GM18520 (cell line): Measurements from ENCODE around the gene NSD2.
"Not testable (repeated sequence)": the region's sequence is repeated elsewhere in the genome, so short reads cannot be mapped to it uniquely, and the experiment has no call there.

ENCODE experiments used
- ATAC-seq: cut with Tn5 transposase; IDR thresholded peaks from one replicate; pipeline ENCODE4 v1.9.1; 2021; ENCODE audit not compliant: unreplicated experiment

The NSD2 gene

DNA sequence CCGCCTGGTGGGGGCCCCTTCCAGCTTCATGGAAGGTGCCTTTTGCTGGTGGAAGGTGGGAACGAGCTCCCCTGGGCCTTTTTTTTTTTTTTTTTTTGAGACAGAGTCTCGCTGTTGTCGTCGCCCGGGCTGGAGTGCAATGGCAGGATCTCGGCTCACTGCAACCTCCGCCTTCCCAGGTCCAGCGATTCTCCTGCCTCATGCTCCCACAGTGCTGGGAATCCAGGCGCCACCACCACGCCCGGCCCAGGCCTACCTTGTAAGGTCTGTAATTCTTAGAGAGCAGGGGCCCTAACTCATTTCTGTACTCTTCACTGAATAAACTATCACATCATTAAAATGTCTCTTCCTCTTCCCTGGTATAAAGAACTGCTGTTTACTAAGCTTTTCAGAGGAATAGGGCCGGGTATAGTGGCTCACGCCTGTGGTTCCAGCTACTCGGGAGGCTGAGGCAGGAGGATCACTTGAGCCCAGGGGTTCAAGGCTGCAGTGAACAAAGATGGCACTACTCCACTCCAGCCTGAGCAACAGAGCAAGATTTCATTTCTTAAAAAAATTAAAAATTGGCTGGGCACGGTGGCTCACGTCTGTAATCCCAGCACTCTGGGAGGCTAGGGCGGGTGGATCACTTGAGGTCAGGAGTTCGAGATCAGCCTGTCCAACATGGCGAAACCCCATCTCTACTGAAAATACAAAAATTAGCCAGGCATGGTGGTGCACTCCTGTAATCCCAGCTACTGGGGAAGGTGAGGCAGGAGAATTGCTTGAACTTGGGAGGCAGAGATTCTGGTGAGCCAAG, 122.7 kb downstream of the NSD2 start:
- not testable (repeated sequence) for ATAC-seq

DNA sequence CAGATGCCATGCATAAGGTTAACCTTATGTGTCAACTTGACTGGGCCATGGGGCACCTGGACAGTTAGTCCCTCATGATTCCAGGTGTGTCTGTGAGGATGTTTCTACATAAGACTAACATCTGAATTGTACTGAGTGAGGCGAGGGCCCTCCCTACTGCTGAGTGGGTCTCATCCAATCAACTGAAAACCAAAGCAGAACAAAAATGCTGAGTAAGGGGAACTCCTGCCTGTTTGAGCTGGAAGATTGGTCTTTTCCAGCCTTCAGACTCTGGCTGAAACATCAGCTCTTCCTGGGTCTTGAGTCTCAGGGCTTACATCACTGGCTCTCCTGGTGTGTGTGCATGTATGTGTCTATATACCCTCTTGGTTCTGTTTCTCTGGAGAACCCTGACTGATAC, 123.7 kb downstream of the NSD2 start:
- no peak for ATAC-seq

DNA sequence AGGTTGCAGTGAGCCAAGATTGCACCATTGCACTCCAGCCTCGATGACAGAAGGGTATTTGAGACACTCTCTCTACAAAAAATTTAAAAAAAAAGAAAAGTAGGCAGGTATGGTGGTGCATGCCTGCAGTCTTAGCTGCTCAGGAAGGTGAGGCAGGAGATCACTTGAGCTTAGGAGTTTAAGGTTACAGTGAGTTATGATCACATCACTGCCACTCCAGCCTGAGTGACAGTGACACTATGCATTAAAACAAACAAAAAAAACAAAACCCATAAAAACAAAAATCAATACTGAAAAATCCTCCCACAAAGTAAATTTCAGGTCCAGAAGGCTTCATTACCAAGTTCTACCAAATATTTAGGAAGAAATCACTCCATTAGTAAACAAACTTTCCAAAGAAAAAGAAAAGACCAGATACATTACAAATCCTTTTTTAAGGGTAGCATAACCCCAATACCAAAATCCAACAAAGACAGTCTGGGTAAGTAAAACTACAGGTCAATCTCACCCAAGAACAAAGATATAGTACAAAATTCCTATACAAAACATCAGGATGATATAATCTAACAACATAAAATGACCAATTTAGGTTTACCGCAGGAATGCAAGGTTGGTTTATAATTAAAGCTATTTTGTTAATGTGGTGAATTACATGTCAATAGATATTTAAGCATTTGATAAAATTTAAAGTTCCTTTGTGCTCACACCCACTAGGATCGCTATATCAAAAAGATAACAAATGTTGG, 125.8 kb downstream of the NSD2 start:
- ATAC-seq = no peak

DNA sequence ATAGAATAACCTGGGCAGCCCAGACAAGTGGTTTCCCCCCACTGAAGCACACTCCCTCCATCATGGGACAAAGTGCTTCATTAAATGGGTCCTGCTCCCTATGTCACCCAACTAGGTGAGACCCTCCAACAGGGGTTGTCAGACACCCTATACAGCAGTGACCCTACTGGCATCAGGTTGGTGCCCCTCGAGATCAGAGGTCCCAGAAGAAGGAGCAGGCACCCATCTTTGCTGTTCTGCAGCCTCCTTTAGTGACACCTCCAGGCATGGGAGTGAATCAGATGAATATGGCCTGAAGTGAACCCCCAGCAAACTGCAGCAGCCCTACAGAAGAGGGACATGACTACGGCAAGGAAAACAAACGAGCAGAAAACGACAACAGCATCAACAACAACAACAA, 126.5 kb downstream of the NSD2 start:
- ATAC-seq = no peak

DNA sequence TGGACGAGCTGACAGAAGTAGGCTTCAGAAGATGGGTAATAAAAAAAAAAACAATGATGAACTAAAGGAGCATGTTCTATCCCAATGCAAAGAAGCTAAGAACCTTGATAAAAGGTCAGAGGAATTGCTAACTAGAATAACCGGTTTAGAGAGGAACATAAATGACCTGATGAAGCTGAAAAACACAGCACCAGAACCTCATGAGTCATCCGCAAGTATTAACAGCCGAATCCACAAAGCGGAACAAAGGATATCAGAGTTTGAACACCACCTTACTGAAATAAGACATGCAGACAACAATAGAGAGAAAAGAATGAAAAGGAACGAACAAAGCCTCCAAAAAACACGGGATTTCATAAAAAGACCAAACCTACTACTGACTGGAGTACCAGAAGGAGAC, 127.1 kb downstream of the NSD2 start:
- no peak for ATAC-seq

DNA sequence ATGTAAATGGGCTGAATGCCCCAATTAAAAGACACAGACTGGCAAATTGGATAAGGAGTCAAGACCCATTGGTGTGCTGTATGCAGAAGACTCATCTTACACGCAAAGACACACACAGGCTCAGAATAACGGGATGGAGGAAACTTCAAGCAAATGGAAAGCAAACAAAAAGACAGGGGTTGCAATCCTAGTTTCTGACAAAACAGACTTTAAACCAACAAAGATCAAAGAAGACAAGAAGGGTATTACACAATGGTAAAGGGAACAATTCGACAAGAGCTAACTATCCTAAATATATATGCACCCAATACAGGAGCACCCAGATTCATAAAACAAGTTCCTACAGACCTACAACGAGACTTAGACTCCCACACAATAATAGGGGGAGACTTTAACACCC, 128.1 kb downstream of the NSD2 start:
- ATAC-seq = not testable (repeated sequence)

DNA sequence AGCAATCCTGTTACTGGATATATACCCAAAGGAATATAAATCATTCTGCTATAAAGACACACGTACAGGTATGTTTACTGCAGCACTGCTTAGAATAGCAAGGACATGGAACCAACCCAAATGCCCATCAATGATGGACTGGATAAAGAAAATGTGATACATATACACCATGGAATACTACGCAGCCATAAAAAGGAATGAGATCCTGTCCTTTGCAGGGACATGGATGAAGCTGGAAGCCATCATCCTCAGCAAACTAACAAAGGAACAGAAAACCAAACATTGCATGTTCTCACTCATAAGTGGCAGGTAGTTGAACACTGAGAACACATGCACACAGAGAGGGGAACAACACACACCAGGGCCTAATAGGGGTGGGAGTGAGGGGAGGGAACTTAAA, 132.2 kb downstream of the NSD2 start:
- ATAC-seq = not testable (repeated sequence)

DNA sequence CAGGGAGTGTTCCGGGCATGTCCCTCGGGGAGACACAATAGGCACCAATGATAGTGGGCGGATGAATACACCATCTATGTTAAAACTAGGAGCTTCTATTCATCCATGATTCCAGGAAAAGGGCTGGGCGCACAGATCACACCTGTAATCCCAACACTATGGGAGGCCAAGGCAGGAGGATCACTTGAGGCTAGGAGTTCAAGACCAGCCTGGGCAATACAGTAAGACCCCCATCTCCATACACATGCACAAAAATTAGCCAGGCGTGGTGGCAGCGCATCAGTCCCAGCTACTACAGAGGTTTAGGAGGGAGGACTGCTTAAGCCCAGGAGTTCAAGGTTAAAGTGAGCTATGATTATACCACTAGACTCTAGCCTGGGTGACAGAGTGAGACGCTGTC, 135.2 kb downstream of the NSD2 start:
- ATAC-seq = no peak

DNA sequence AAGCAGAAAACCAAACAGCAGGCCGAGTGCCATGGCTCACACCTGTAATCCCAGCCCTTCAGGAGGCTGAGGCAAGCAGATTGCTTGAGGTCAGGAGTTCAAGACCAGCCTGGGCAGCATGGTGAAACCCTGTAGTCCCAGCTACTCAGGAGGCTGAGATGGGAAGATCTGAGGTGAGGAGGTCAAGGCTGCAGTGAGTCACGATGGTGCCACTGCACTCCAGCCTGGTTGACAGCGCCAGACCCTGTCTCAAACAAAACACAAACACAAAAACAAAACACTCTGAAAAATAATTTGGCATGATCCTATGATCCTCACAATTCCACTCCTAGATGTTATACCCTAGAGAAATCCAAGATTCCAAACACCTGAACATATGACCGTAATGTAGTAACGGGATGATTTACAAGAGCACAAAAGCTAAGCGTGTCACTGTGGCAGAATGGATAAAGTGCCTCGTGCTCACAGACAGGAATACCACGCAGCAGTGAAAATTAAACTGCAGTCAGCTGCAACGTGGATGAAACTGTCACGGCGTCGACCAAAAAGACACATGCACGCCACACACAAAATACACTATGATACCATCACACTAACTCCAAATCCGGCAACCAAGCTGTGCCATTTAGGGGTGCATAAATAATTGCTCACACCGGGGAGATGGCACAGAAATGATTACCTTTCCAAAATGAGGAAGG, 135.9 kb downstream of the NSD2 start:
- ATAC-seq = no peak

DNA sequence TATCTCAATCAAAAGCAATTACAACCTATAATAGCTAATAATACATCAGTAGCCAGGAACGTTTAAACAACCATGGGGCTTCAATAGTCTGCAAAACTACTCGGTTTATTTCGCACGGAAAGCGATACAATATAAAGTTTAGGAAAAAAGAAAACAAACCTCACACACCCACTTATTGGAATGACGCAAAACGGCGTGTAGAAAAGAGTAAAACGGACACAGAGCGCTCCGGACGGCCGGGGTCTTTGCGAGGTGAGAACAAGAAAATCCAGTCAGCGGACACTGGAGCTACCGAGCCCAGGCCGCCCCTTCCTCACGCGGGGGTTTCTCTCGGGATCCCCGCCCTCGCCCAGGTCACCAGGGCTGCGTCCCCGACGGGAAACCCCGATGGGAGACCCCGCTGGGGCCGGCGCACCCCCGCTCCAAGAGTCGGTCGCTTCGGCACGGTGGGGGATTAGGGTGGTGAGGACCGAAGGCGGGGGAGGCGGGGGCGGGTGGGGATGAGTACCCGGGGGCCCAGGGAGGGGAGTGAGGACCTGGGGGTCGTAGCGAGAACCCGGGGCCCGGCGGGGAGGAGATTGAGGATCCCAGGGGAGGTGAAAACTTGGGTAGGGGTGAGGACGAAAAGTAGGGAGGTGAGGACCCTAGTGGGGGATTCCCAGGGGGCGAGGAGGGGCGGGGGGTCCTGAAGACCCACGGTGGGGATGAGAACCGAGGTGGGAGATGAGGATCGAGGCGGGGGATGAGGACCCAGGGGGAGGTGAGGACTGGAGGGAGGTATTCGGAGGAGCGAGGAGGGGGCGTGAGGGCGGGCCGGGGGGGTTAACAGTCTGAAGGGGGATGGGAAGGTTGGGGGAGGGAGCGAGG, 136.8 kb downstream of the NSD2 start:
- ATAC-seq = no peak

DNA sequence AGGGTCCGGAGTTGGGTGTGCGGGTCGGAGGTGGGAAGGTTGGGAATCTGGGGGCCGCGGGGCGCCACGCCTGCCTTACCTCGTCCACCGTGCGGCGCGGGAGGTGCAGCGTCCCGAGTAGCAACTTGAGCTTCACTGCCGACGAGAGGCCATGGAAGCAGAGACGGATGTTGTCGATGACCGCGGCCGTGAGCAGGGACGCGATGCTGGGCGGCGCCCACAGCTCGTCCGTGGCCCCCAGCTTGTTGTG, 137.4 kb downstream of the NSD2 start:
- ATAC-seq = no peak

DNA sequence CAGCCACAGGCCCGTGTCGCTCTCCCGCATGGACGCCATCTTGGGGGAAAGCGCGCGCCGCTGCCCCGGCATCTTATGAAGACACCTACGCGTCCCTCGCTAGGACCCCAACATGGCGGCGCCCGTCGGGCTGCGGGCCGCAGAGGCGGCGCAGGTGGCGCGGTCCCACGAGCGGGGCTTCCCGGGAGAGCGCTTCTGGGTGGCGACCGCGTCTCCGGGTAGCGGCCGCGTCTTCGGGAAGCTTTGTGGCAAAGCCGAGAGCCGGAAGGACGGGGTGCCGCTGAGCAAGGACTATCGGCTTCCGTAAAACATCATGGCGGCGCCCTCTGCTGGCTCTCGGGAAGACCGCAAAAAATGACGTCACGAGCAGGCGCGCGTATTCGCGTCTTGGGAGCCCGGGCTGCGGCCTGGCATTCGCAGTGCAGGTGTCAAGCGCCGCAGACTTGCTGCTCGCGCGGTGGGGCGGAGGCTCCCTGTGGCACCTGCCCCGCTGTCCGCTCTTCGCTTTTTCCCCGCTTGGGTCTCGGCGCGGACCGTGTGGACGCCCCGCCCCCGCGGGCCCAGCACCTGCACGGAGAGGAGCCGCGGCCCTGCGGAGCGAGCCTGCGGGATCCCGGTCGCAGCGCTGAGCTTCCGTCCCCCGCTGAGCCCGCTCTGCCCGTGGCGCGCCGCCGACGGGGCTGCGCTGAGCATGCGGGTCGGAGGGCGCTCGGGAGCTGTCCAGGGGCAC, 137.9 kb downstream of the NSD2 start, which contains the start of gene NELFA:
Gene NELFA (minus strand): TSS at position 54 of the 730 bp plus-strand sequence. CDS start 15 bp downstream, at position 39.
- ATAC-seq = peak; percentile 78

DNA sequence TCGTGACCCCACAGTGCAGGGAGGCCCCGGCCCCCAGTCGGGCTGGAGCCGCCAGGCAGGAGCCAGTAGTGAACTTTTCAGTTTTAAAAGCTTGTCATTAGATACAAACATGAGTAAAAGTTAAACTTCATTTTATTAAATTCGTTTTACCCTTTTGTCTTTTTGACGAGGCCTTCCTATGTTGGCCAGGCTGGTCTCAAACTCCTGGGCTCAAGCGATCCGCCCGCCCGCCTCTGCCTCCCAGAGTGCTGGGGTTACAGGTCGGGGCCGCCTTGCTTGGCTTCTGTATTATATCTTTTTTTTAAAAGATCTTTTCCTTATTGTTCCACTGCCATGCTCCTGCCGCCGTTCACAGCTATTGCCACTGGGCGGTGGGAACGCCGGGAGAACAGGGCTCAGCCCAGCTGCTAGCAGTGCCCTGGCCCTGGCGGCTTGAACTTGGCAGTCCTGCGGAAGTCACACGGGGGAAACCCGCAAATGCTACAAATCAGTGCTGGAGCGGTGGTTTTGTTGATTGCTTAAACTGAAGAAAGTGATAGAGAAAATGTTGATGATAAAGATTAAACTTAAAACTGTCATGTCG, 138.5 kb downstream of the NSD2 start:
- no peak for ATAC-seq

DNA sequence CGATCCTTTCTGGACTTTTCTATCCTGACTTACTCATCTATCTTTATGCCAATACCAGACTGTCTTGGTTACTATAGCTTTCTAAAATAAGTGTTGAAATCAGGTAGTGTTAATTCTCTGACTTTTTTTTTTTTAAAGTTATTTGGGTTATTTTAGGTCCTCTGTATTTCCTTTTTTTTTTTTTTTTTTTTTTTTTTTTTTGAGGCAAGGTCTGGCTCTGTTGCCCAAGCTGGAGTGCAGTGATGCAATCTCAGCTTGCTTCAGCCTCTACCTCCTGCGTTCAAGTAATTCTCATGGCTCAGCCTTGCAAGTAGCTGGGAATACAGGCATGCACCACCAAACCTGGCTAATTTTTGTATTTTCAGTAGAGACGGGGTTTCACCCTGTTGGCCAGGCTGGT, 140.4 kb downstream of the NSD2 start:
- ATAC-seq = no peak

DNA sequence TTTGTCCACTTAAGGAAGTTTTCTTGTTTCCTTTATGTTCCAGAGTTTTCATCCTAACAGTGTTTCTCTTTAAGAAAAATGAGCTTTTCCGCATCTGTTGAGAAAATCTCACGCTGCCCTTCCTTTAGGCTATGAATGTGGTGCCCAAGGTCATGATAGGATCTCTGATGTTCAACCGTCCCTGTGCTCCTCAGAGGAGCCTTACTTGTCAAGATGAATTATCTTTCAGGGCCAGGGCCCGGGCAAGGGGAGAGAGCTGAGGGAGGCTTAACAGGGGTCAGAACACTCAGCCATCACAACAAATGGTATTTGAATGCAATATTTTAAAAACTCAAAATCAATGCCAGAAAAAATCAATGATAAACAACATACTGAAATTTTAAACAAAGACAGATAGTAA, 143.8 kb downstream of the NSD2 start:
- no peak for ATAC-seq

DNA sequence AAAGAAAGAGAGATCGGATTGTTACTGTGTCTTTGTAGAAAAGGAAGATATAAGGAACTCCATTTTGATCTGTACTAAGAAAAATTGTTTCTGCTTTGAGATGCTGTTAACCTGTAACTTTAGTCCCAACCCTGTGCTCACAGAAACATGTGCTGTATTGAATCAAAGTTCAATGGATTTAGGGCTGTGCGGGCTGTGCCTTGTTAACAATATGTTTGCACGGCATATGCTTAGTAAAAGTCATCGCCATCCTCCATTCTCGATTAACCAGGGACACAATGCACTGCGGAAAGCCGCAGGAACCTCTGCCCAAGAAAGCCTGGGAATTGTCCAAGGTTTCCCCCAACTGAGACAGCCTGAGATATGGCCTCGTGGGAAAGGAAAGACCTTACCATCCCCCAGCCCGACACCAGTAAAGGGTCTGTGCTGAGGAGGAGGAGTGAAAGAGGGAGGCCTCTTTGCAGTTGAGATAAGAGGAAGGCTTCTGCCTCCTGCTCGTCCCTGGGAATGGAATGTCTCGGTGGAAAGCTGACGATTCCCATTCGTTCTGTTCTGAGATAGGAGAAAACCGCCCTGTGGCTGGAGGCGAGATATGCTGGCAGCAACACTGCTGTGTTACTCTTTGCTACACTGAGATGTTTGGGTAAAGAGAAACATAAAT, 150.3 kb downstream of the NSD2 start:
- ATAC-seq = not testable (repeated sequence)

DNA sequence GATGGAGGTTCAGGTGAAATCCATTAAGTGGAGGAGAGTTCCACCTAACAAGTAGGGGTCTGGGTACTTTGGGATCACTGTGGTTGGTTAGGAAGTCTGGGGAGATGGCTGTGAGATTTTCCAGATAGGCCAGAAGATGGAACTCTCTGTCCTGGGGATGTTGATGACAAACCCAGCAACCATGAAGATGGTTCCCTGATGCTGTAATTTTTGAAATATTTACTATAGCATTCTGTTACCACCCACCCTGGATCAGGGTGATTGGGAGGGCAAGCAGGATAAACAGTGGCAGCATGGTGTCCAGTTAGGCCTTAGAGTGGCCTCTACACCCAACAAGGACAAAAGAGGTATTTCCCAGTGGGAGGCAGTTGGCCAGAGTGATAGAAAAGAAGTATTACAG, 153.5 kb downstream of the NSD2 start:
- no peak for ATAC-seq

DNA sequence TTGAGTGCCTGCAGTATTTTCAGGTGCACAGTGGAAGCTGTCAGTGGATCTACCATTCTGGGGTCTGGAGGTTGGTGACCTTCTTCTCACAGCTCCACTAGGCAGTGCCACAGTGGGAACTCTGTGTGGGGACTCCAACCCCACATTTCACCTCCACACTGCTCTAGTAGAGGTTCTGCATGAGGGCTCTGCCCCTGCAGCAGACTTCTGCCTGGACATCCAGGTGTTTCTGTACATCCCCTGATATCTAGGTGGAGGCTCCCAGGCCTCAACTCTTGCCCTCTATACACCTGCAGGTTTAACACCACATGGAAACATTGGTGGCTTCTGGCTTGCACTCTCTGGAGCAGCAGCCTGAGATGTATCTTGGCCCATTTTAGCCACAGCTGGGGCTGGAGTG, 154.6 kb downstream of the NSD2 start:
- ATAC-seq = no peak

DNA sequence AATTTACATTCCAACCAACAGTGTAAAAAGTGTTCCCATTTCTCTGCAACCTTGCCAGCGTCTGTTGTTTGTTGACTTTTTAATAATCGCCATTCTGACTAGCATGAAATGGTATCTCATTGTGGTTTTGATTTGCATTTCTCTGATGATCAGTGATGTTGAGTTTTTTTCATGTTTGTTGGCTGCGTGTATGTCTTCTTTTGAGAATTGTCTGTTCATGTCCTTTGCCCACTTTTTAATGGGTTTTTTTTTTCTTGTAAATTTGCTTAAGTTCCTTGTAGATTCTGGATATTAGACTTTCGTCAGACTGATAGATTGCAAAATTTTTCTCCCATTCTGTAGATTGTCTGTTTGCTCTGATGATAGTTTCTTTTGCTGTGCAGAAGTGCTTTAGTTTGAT, 155.9 kb downstream of the NSD2 start:
- not testable (repeated sequence) for ATAC-seq

DNA sequence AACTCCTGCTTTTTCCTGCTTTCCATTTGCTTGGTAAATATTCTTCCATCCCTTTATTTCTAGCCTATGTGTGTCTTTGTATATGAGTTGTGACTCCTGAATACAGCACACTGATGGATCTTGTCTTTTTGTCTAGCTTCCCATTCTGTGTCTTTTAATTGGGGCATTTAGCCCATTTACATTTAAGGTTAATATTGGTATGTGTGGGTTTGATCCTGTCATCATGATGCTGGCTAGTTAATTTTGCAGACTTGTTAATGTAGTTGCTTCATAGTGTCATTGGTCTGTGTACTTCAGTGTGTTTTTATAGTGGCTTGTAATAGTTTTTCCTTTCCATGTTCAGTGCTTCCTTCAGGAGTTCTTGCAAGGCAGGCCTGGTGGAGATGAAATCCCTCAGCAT, 160.0 kb downstream of the NSD2 start:
- ATAC-seq = not testable (repeated sequence)
